GDM1 (cell line): Measurements from ENCODE around the gene NCF4.
A peak's percentile ranks its signal among the peaks of the same experiment; 100 is the strongest.

Experiments used
- DNase-seq: peaks from one replicate; lab custom pipeline; 2025; lab: John Stamatoyannopoulos, UW

Gene NCF4

DNA sequence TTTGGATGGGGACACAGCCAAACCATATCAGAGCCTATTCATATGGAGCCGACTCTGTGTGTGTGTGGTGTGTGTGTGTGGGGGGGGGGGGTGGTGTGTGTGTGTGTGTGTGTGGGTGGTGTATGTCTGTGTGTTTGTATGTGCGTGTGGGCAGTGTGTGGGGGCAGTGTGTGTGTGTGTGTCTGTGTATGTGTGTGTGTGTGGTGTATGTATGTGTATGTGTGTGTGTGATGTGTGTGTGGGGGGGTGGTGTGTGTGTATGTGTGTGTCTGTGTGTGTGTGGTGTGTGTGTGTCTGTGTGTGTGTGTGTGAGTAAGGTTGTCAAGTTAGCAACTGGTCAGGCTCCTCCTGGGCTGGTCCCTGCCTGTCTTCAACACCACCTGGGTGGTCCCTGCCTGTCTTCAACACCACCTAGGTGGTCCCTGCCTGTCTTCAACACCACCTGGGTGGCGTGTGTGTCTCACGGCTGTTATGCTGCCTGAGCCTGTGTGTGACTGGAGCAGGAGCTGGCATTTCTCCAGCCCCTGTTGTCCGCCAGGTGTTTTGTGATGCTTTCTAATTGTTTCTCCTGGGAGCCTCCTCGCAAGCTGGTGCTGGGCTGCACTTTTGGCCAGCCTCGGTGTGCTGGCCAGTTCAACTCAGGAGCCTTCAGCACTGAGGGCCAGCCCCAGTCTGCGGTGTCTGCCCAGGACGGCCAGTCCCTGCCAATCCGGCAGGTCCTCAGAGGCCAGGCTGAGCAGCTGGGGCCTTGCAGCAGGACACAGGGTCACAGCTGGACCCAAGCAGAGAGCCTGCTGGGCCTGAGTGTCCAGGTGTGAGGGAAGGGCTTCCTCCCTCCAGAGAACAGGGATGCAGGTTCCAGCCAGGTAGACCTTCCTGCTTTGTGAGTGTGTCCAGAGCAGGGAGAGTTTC lies 22.4 kb upstream of the NCF4 start:
- no peak for DNase-seq

DNA sequence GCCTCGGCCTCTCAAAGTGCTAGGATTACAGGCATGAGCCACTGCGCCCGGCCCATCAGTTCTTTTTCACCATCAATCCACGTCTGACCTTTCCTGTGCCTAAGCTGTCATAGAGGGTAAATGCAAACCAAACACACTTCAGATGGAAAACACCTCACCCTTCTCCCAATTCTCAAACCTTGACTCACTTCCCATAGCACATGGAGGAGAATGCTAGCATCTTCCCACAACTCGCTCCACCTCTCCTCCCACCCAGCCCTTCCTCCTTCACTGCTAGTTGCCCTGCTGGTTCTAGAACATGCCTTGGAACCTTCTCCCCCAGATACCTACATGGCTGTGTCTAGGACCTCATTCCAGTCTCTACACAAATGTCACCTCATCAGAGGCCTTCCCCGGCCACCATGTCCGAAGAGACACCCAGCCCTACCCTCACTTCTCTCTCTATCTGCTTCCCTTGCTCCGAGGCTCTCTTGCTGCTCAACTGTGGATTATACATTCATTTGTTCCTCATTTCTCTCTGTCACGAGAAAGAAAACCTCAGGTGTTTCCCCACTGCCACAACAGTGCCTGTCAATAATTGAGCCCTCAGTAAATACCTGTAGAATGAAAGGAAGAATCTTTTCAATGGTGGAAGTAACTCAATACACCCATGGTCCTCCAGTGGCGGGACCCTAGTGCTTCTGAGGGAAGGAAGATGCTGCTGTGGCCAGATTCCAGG lies 21.3 kb upstream of the NCF4 start:
- no peak for DNase-seq

DNA sequence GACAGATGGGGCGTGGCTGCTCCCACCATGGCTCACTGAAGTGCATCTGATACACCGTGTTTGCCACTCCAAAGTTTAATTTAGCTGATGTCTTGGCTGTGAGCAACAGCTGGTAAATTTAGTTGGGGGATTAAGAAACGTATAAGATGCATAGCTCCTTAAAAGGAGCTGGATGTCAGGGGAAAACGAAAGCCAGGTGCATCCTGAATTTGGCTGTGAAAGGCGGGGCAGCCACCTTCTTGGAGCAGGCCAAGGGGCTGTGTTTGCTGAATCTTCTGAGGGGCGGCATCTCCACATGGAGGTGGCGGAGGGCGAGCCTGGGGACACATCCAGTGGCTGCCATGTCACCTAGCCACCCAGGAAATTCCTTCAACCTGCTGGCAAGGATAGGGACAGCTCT lies 20.7 kb upstream of the NCF4 start:
- no peak for DNase-seq

DNA sequence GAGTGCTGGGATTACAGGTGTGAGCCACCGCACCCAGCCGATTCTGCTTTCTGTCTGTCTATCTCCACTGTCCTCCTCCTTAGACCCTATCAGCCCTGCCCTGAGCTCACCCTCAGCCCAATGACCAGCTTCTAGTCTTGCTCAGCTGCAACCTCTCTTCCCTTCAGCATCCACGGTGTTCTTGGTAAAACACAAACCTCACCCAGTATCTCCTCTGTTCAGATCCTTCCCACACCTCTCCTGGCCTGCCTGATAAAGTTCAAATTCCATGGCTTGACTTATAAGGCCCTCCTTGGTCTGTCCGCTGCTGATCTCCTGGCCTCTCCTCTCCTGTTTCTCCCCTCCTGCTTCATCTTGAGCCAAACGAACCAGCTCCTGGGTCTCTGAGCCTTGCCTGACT lies 14.5 kb upstream of the NCF4 start:
- DNase-seq: no peak

DNA sequence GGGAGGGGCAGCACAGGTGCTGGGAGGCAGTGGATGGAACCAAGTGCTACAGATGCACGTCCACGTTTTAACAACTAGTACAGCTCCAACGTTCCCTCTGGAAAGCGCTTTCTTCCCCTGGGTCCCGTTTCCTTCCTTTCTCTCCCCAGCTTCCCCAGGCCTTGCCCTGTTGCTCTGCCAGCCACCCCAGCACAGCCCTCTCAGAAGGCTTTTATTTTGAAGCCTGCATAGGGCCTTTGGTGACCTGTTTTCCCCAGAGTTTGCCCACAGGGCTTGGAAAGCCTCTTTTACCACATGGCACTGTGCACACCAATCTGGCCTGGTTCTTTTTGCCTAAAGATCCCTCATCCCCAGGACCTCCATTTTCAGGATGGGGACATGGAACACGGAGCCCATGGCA lies 13.9 kb upstream of the NCF4 start:
- DNase-seq: no peak

DNA sequence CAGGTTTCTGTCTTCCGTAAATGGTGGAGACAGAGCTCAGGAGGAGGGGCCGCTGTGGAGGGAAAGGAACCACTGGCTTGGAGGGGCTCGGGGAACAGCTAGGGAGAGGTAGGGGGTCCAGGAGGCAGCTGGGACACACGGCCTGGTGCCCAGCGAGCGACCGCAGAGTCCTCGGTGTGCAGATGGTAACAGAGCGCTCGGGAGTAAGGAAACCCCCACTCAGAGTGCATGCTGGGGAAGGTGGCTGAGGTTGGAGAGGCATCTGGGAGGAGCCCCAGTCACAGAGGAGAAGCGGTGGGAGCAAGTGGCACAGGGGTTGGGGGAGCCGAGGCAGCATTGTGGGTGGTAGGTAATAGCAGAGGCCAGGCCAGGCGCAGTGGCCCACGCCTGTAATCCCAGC lies 10.8 kb upstream of the NCF4 start:
- no peak for DNase-seq

DNA sequence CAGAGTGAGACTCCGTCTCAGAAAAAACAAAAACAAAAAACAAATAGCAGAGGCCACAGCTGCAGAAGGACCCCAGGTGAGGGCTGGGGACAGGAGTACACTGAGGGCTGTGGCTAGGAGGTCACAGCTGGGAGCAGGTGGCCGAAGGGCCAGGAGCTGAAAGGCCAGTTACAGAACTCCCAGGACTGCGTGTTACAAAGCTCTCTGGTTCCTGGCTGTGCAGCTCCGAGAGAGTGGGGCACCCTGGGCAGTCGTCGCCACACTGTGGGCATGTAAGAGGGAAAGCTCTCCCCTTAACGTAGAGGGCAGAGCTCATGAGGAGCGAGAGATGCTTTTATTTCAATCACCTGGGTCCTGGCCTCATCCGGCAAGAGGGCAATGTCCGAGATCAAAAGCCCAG lies 10.1 kb upstream of the NCF4 start:
- DNase-seq: no peak

DNA sequence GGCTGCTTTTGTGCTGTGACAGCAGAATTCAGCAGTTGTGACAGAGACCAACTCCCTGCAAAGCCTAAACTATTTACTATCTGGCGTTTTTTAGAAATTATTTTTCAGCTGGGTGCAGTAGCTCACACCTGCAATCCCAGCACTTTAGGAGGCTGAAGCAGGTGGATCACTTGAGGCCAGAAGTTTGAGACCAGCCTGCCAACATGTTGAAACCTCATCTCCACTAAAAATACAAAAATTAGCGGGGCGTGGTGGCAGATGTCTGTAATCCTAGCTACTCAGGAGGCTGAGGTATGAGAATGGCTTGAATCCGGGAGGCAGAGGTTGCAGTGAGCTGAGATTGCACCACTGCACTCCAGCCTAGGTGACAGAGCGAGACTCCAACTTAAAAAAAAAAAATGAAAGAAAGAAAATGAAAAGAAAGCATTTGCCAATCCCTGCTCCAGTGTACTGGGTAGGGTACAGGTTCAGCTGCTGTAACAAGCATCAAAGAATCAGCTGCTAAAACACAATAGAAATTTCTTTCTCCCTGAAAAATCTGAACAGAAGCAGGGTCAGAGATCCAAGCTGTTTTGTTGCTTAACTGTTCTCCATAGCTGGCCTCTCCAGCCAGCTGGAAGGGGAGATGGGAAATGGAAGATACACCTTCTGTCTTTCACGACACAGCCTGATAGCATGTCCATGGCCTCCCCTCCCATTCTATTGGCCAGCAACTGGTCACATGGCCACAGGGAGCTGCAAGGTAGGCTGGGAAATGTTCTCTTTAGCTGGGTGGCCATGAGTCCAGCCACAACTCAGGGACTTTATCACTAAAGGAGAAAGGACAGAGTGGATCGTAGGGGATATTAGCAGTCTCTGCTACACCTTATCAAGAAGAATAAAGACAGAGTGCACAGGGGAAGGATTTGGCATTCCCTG lies 8.5 kb upstream of the NCF4 start:
- DNase-seq: no peak

DNA sequence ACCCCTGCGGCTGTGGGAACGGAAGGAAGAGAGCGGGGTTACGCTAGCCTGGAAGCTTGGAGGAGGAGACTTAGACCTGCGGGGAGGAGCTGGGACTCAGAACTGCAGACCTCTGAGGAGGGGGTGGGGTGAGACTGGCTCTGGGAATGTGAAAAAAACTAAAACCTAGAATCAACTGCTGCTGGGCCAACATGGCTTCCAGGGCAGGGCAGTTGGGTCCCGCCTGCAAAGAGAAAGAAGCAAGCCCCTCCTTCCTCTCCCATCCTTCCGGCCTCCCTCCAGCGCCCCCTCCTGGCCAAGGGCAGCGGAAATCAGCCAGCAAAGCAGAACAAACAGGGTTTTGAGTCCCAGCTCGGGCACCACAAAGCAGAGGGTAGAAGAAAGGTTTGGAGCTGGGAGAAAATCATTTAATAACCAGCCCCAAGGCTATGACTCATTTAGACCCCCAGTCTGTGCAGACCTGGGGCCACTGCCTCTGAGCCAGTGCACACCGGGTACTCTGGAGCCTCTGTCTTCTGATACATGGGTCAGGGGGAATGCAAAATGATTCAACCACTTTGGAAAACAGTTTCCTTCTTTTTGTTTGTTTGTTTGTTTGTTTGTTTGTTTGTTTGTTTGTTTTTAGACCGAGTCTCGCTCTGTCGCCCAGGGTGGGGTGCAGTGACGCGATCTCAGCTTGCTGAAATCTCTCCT lies 7.3 kb upstream of the NCF4 start:
- peak; percentile 85 for DNase-seq

DNA sequence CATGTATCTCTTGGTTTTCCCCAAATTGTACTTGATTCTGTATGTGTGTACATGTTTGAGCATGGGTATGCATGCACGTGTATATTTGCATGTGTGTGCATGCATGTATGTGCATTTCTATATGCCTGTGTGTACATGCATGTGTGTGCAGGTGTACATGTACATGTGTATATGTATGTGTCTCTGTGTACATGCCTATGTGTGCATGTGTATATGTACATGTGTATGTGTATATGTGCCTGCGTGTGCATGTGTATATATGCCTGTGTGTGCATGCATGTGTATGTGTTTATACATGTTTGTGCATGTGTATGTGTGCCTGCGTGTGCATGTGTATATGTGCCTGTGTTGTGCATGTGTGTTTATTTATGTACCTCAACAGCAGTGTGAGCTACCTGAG lies 5.3 kb upstream of the NCF4 start:
- DNase-seq: no peak

DNA sequence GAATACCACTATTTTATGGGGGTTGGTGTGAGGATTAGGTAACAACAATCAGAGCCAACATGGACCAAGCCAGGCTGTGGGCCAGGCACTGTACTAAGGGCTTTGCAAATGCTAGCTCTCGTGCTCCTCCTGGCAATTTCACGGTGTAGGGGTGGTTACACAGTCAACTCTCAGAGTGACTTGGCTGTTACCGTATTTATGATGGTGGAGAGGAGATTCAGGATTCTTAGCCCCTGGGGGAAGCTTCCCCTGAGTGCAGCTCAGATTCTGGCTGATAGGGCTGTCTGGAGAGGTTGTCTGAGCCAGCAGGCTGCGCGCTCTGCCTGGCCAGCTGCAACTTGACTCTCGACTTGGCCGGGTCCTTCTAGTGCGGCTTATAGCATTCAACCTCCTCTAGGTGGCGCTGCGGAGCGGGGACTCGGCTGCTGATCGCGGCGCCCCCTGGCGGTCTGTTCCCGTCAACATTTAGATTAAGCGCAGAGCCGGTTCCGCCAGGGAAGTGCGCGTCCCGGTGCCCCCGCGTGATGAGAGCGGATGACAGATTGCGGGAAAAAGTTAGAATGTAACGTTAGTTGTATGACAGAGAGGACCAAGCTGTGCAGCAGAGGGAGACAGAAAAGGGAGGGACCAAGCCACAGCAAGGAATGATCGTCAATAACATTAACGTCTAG lies 4.5 kb upstream of the NCF4 start:
- DNase-seq: peak; percentile 77

DNA sequence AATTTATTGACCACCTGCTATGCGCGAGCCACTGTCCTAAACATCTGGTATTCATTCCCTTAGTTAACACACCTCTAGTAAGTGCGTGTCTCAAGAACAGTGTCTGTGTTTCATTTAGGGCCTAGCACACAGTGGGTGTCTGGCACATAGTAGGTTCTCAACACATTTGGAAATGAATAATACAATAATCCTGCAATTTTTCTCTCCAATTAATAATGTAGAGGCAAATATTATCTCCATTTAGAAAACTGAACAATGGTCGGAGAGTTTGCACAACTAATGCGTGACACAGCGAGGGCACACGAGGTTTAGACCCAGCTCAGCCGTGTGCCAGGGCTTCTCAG lies 4.0 kb upstream of the NCF4 start:
- DNase-seq: no peak

DNA sequence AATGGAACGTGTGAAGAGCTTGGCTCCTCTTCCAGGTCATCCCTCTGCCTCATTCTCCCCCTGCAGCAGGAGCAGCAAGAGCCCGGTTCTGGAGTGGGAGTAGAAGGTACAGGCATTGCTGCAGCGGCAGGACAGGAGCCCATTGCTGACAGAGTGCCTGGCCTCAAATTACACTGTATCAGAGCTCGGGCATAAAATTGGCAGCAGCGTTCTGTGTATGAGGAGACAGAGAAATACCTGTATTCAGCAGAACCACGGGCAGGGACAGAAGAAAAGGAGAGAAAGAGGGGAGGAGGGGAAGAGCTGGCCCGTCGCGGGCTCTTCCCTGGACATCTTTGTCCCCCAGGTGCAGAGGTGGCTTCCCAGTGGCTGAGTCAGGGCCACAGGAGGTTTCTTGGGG lies 2.6 kb upstream of the NCF4 start:
- DNase-seq: no peak

DNA sequence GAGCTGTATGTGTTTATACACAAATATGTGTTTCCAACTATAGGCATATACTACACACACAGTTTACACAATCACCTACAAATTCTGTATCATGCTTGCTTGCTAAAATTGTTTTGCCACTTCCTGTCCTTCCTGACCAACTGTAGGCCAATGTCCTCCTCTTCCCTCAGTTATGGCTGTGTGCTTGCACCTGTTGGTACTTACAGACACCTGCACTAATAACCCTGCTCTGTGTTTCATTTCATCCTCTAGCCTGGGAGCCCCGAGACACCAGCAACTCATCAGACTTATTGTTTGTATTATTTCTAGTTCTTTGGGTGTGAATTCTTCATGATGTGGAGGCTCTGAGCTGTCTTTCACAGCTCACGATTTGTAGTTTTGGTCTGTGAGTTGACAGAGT lies 1.8 kb upstream of the NCF4 start:
- DNase-seq: no peak

DNA sequence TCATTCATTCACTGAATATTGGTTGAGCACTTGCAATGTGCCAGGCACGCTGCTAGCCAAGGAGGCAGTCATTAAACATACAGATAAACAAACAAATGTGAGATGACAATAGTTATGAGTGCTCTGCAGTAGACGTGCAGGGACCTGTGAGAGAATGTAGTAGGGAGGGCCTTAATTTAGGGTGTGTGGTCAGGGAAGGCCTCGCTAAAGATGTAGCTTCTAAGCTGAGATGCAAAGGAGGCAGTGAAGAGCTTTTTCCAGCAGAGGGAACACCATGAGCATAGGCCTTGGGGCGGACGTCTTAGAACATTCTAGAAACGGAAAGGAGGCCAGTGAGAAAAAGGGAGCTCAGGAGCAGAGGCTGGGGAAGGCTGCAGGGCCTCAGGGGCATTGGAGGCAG lies 789 bp upstream of the NCF4 start:
- no peak for DNase-seq

DNA sequence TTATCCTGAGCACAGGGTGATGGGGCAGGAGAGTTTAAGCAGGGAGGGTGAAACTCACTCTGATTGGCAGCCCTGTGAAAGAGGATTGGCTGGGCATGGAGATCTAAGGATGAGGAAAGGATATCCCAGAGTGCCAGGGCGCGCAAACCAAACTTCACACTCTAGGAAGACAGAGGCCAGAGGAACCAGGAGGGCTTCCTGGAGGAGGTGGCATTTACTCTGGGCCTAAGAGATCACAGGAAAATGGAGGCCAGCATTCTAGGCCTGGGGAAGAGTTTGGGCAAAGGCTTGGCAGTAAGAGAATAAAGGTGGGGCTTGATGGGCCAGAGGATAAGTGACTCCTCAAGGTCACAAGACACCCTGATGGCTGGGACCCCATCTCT lies 377 bp upstream of the NCF4 start:
- DNase-seq: no peak

DNA sequence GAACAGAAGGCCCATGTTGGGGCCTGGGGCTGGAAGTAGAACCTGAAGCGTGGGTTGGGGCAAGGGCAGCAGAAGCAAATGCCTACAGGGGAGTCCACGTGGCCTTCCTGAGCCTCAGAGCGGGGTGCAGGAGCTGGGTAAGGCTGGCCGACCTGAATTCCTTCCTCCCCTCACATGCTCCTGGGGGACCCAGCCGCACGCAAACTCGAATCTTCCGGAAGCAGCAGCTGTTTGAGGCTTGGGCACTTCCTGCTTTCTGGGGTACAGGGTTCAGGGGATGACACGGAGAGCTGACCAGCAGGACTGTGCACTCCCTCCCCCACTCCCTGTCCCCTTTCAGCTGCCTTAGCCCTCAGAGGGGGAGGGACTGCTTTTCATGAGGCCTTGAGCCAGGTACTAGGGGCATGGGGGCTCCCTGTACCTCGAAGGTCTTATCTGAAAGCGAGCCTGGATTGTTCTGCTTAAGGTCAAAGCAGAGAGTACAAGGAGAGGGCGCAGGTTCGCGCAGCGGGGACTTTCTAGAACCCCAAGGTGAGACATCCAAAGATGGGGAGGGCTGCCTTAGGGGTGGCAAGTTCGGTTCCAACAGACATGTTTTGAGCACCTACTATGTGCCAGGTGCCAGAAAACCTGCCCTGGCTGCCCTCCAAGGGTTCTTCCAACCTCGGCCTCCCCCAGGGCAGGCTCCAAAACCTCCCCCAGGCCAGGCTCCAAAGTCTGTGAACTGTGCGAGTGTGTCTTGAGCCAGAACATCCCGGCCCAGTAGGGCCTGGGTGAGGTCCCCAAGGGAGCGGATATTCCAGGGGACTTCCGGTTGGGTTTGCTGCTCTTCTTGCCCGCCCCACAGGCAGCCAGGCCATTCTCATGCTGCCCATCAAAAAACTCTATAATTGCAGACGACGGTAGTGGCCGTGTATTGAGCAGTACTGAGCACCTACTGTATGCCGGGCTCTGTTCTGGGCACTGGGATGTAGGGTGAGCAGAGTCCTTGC lies 1.7 kb downstream of the NCF4 start:
- DNase-seq: peak; percentile 62

DNA sequence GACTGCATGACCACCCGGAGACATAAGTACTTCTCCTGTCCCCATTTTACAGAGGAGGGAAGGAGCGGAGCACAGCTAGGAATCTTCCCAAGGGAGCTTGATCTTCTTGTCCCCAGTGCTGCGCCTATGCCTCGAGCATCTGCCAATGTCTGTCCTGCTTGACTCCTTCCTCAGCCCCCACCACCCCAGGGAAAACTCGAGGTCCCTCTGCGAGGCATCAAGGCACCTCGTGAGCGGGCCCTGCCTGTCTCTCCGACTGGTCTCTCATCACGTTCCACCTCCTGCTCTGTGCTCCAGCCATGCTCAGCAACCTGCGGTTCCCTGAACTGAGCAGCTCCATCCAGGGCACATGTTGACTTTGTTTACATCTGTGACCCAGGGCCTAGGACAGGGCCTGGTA lies 2.5 kb downstream of the NCF4 start:
- no peak for DNase-seq

DNA sequence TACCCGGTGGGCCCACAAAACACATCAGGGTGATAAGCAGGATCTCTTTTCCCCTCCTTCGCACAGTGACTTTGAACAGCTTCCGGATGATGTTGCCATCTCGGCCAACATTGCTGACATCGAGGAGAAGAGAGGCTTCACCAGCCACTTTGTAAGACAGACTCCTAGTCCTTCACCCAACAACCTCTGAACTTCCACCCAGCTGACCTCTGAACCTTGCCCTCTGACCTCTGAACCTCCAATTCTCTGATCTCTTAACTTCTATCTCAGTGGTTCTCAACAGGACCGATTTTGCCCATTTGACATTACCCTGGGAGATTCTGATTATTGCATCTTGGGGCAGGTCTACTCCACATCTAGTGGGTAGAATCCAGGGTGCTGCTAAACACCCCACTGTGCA lies 3.2 kb downstream of the NCF4 start:
- no peak for DNase-seq
